ENCODE data around the gene OCA2.

Gene OCA2

GRCh38 chr15:28030801-28031200 is 68.3 kb downstream of the OCA2 start:
- TF ChIP-seq REST (IDR thresholded peaks at IDR 0.05; ENCODE audit: low read depth) (no peak), USF1 (IDR thresholded peaks at IDR 0.05) (no peak), YY1 (IDR thresholded peaks at IDR 0.05; ENCODE audit: low read depth) (no peak)

GRCh38 chr15:28027714-28028076 is 71.4 kb downstream of the OCA2 start:
- TF ChIP-seq TAF1 (IDR thresholded peaks at IDR 0.05; ENCODE audit: low read depth) (no peak), FOXM1 (IDR thresholded peaks at IDR 0.05; ENCODE audit: borderline replicate concordance, low read depth) (no peak), NFIC (IDR thresholded peaks at IDR 0.05) (no peak), EP300 (IDR thresholded peaks at IDR 0.05; ENCODE audit: borderline replicate concordance) (no peak), EGR1 (IDR thresholded peaks at IDR 0.05) (no peak), ZBTB7A (IDR thresholded peaks at IDR 0.05; ENCODE audit: low read depth) (no peak), REST (IDR thresholded peaks at IDR 0.05; ENCODE audit: low read depth) (no peak)

GRCh38 chr15:28026764-28027713 is 72.1 kb downstream of the OCA2 start:
- TF ChIP-seq EGR1 (IDR thresholded peaks at IDR 0.05) = no peak

- TF ChIP-seq RAD21 (IDR thresholded peaks at IDR 0.05; ENCODE audit: low read depth) (no peak), TEAD4 (IDR thresholded peaks at IDR 0.05) (no peak), REST (IDR thresholded peaks at IDR 0.05; ENCODE audit: low read depth) (no peak), USF1 (IDR thresholded peaks at IDR 0.05) (no peak), TCF12 (IDR thresholded peaks at IDR 0.05; ENCODE audit: low read depth) (no peak)
Observed at GRCh38 chr15:28026221-28026620, 72.9 kb downstream of the OCA2 start.

- TF ChIP-seq TAF1 (IDR thresholded peaks at IDR 0.05; ENCODE audit: low read depth) (no peak), EP300 (IDR thresholded peaks at IDR 0.05; ENCODE audit: borderline replicate concordance) (no peak), RAD21 (IDR thresholded peaks at IDR 0.05; ENCODE audit: low read depth) (no peak), REST (IDR thresholded peaks at IDR 0.05; ENCODE audit: low read depth) (no peak), YY1 (IDR thresholded peaks at IDR 0.05; ENCODE audit: low read depth) (no peak)
Observed at GRCh38 chr15:28025413-28025812, 73.7 kb downstream of the OCA2 start.
